Right atrium auricular region (tissue), 2 donors: ENCODE results near the gene MOBP. TPM values are rescaled to one million over a fixed set of nuclear protein-coding genes. Genes with fewer than 3 reads are reported as not detected.

Experiments used
- DNase-seq: peaks from one replicate; pipeline ENCODE4 v3.0.0-alpha.2; 2019; ENCODE audit warnings: low spot score
- H3K27ac ChIP-seq, 2 donors: fragments of 200-600 bp; sonication (generic); 1 replicate in 1 of 2; 2 replicates in 1 of 2; pipeline ENCODE4 v1.5.1; 2016 to 2019
- H3K27me3 ChIP-seq, 2 donors: fragments of 200-600 bp; sonication (generic); one replicate each; pipeline versions ENCODE4 v1.5.1 to v1.6.0; 2017 to 2019
- H3K36me3 ChIP-seq: fragments of 200-600 bp; sonication (generic); one replicate; pipeline ENCODE4 v1.5.1; 2016
- H3K4me1 ChIP-seq, 2 donors: fragments of 200-600 bp; sonication (generic); one replicate each; pipeline versions ENCODE4 v1.5.1 to v1.6.0; 2017 to 2019
- H3K4me3 ChIP-seq, 2 donors: fragments of 200-600 bp; sonication (generic); 1 replicate in 1 of 2; 2 replicates in 1 of 2; pipeline ENCODE4 v1.5.1; 2017 to 2019; ENCODE audit warnings: mild to moderate bottlenecking in 1 of 2, moderate library complexity in 1 of 2
- H3K9me3 ChIP-seq, 2 donors: fragments of 200-600 bp; sonication (generic); one replicate each; pipeline ENCODE4 v1.5.1; 2019
- total RNA-seq, 2 donors: library from RNA; depleted of rRNA; stranded (reverse); fragments of >200 nt; gene quantifications; one replicate each; pipeline ENCODE4 v1.1.0, GENCODE V29; 2016
- TF ChIP-seq, protein P1 (sequence below), 2 donors: fragments of 200-600 bp; sonication (generic); IDR thresholded peaks; one replicate each; pipeline ENCODE4 v1.5.1; 2019; ENCODE audit warnings: antibody characterized with exemption in 2 of 2

MOBP gene
- total RNA-seq, 2 donors from 2014 or later, result 0.20 TPM; not detected in 1

DNA sequence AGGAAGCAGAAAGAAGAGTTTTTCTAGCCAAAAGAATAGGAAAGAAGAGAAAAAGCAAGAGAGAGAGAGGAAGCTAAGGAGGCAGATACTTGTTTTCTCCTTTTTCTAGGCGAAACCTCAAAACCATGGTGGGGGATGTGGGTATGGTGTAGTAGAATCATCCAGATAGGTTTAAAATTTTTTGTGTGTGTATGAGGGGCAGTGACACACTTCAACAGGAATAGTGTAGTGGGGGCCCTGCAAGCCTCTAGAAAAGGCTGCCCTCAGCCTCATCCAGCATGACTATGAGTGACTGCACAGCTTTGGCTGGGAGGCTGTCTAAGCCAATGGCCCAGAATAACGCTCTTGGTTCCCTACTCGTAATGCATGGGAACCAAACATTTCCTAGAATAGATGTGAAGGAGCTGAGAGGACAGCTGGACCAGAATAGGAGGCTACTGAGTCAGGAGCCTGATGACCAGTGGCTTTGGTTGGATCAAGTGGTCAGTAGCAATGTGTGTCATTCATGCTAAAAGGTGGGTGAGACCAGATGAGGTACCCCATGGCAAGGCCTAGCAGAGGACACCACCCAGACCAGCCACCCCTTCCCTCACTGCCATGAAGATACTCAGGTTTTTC lies 24.4 kb downstream of the MOBP start:
- TF ChIP-seq, protein P1, sequence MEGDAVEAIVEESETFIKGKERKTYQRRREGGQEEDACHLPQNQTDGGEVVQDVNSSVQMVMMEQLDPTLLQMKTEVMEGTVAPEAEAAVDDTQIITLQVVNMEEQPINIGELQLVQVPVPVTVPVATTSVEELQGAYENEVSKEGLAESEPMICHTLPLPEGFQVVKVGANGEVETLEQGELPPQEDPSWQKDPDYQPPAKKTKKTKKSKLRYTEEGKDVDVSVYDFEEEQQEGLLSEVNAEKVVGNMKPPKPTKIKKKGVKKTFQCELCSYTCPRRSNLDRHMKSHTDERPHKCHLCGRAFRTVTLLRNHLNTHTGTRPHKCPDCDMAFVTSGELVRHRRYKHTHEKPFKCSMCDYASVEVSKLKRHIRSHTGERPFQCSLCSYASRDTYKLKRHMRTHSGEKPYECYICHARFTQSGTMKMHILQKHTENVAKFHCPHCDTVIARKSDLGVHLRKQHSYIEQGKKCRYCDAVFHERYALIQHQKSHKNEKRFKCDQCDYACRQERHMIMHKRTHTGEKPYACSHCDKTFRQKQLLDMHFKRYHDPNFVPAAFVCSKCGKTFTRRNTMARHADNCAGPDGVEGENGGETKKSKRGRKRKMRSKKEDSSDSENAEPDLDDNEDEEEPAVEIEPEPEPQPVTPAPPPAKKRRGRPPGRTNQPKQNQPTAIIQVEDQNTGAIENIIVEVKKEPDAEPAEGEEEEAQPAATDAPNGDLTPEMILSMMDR (IDR thresholded peaks at IDR 0.05), result no peak
- H3K27ac ChIP-seq, result no peak overlapping the region
- H3K9me3 ChIP-seq, result no peaks in the 10 kb centered on the region
- no peaks in the 10 kb centered on the region for H3K27me3 ChIP-seq
- DNase-seq, result no peak
- no peaks in the 10 kb centered on the region for H3K36me3 ChIP-seq
- H3K4me1 ChIP-seq, result no peaks in the 10 kb centered on the region
- H3K4me3 ChIP-seq, result no peak overlapping the region

DNA sequence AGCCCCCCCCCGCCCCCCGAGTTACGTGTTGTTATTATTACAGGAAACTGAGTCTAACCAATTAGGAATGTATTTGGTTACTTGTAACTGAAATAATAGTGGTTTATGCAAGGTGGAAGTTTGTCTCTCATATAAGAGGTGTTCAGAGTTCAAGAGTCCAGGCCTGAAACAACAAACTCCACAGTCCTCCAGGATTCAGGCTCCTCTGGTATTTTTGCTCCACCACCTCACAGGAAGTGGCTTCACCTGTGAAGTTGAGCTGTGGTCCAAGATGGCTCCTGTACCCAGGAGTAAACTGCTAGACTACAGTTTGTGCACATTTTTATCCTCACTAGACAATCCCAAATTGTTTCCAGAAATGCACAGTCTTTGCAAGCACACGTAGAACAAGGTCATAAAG lies 27.3 kb downstream of the MOBP start:
- H3K9me3 ChIP-seq, result no peaks in the 10 kb centered on the region
- H3K27me3 ChIP-seq, result no peaks in the 10 kb centered on the region
- no peak overlapping the region for H3K4me3 ChIP-seq
- TF ChIP-seq, protein P1 (IDR thresholded peaks at IDR 0.05), result no peak
- H3K4me1 ChIP-seq, result no peaks in the 10 kb centered on the region
- H3K27ac ChIP-seq, result no peak overlapping the region
- no peaks in the 10 kb centered on the region for H3K36me3 ChIP-seq
- no peak for DNase-seq

DNA sequence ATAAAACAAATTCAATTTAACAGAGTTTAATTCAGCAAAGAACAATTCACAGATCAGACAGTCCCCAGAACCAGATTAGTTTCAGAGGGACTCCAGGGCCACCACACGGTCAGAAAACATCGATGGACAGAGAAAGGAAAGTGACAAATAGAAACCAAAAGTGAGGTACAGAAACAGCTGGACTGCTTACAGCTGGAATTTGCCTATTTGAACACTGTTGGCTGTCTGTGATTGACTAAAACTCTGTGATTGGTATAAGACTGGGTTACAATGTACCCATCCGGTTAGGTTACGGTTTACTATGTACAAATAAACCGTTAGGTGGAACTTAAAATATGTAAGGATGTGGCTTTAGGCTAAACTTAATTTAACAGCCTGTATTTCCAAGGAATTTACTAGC lies 30.3 kb downstream of the MOBP start:
- H3K36me3 ChIP-seq, result no peaks in the 10 kb centered on the region
- TF ChIP-seq, protein P1 (IDR thresholded peaks at IDR 0.05), result no peak
- no peak for DNase-seq
- H3K9me3 ChIP-seq, result no peaks in the 10 kb centered on the region
- H3K4me3 ChIP-seq, result no peak overlapping the region
- H3K27ac ChIP-seq, result no peak overlapping the region
- H3K4me1 ChIP-seq, result peaks cover 0 to 8% of the 10 kb centered on the region in 2 donors
- H3K27me3 ChIP-seq, result peaks cover 0 to 7% of the 10 kb centered on the region in 2 donors

DNA sequence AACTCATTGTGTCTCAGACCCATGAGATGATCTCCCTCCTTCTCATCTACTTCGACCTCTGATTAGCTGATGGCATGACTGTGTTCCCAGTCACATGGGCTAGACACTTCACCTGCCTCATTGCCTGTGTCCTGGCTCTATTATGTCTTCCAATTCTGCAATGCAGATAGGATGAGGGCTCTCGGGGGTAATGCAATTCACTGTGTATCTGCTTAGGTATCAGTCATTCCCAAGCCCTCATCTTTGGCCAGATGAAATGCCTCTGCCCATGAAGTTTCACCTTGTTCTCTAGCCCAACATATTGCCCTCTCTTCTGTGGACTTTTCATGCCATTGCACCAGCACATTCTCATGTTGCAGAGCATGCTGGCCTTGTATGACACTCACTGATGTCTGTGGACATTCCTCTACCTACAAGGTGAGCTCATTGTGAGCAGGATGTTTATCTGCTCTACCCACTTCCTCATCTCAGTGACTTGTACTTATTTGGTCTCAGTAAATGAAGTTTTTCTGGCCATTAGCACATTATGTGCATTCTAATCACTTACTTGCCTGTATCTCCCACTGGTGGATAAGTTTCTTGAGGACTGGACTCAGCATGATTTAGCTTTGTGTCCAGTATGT lies 32.3 kb downstream of the MOBP start:
- Histone ChIP-seq H3K4me1 (peaks cover 0 to 8% of the 10 kb centered on the region in 2 donors), H3K9me3 (no peaks in the 10 kb centered on the region), H3K4me3 (no peak overlapping the region), H3K27ac (no peak overlapping the region), H3K27me3 (peaks cover 3 to 8% of the 10 kb centered on the region in 2 donors), H3K36me3 (no peaks in the 10 kb centered on the region)
- TF ChIP-seq, protein P1 (IDR thresholded peaks at IDR 0.05), result no peak
- no peak for DNase-seq

DNA sequence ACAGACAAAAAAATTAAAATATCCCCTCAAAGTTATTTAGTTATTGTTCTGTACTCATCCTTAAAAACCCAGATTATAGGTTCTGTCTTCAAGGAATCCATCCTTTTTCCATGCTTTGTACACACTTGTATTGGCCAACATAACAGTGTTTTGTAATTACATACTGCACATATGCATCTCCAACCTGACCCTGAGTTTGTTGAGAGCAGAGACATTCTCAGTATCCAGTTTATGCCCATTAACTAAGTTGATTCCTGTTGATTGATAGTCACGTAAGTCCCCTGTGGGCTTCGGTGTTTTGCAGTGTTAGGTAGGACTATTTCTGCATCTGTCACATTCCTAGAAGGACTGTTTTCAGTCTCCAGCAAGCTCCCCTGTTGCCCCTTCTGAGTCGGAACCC lies 33.6 kb downstream of the MOBP start:
- Histone ChIP-seq H3K4me3 (no peak overlapping the region), H3K27me3 (peaks cover 3 to 8% of the 10 kb centered on the region in 2 donors)
- TF ChIP-seq, protein P1 (IDR thresholded peaks at IDR 0.05), result no peak

More for the DNA sequence above, 33.6 kb downstream of the MOBP start:
- H3K4me1 ChIP-seq, result peaks cover 0 to 8% of the 10 kb centered on the region in 2 donors
- DNase-seq, result no peak
- H3K27ac ChIP-seq, result no peak overlapping the region
- no peaks in the 10 kb centered on the region for H3K36me3 ChIP-seq
- H3K9me3 ChIP-seq, result no peaks in the 10 kb centered on the region
